GM19238 (cell line): ENCODE data around the gene PC.
"Not testable (repeated sequence)": the region's sequence is repeated elsewhere in the genome, so short reads cannot be mapped to it uniquely, and the experiment has no call there.

Experiments used
- DNase-seq: peaks from one replicate; pipeline ENCODE4 v3.0.0; 2011; ENCODE audit warnings: low spot score; ENCODE audit not compliant: insufficient read length

PC gene

DNA sequence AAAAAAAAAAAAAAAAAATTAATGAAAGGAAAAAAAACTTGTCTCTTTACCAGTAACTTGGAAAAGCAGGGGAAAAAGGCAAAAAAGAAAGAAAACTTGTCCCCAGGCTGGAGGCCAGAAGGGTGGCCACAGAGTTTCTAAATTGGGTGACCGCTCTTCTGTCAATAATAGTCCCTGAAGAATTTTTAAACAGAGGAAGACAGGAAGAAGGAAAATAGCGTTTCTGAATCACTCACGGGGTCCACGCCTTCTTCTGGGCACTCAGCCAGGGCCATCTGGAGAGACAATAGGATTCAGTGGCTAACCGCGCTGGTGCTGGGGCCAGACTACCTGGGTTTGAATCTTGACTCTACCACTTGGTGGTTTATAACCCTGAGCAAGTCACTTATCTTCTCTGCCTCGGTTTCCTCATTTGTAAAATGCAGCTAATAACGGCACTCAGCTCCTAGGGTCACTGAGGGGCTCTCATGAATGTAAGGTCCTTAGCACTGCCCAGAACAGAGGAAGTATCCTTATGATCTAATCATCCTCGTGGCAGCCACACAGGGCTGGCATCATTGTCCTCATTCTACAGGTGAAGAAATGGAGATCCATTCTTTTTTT lies 23.9 kb upstream of the PC start:
- DNase-seq, result no peak

DNA sequence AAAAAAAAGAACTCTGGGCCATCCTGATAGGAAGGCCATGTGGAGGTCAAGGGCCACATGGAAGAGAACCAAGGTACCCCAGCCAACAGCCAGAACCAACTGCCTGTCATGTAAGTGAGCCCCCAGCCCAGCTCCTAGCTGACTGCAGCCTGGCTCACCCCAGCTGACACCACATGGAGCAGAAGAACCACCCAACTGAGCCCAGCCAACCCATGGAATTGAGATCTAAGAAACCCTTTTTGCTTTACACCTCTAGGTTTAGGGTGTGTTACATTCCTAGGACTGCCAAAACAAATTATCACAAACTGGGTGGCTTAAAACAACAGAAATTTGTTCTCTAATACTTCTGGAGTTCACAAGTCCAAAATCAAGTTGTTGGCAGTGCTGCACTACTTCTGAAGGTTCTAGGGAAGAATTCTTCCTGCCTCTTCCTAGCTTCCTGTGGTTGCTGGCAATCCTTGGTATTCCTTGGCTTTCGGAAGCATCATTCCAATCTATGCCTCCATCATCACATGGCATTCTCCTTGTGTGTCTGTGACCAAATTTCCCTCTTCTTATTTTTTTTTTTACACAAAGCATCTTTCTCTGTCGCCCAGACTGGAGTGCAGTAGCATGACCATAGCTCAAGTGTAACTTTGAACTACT lies 21.3 kb upstream of the PC start:
- DNase-seq, result no peak

DNA sequence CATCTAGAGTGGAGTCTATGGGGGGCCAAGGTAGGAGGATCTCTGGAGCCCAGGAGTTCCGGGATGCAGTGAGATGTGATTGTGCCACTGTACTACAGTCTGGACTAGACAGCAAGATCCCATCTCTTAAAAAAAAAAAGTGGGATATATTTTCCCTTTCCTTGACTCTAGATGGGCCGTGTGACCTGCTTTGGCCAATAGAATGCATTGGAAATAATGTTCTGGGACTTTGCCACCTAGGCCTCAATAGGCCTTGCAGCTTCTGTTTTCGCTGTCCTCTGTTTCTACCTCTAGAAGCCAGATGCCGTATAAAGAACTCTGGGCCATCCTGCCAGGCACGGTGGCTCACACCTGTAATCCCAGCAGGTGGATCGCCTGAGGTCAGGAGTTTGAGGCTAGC lies 20.5 kb upstream of the PC start:
- no peak for DNase-seq

DNA sequence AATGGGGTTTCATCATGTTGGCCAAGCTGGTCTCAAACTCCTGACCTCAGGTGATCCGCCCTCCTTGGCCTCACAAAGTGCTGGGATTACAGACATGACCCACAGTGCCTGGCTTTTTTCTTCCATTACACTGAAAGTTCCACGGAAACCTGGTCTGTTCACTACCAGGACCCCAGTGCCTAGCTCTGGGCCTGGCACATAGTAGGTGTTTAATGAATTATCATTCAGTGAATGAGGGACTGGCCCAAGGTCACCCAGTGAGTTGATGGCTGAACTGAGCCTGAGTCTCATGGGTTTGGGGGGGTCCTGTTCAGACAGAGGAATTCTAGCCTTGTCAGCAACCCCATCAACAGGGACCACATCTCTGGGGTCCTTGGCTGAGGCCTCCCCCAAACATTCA lies 20.0 kb upstream of the PC start:
- DNase-seq, result no peak

DNA sequence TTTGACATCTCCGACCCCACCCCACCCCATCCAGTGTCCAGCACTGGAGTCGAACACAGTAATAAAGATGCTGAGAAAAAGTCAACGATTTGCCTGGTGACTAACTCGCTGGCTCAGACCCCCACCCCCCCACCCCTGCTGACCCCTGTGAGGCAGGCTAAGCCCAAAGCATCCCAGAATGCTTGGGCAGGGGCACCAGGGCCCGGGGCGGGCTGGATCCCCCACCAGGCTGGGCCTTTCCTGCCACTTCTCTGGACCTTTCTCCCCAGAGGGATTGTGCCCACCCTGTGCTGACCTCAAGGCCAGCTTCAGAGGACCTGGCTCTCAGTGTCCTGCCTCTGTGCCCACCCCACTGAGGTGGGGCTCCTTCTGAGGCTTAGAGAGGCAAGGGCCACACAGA lies 18.7 kb upstream of the PC start:
- no peak for DNase-seq

DNA sequence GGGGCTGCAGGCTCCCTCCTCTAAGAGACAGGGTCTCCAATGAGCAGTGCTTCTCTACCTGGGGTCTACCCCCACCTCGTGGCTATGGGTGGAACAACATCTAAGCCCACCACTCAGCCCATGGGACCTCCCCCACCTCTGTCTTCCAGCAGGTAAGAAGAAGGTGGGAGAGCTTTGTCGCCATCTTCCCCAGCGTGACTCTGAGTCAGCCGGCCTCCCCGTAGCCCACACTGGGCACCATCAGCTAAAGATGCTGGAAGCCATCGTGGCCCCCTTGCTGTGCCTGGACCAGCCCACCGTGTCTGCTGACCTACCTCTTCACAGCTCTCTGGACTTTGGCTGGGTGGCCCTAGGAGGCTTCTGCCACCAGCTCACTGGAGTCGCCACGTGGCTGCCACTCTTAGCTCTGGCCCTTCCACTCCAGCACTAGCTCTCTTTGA lies 17.9 kb upstream of the PC start:
- DNase-seq, result no peak

DNA sequence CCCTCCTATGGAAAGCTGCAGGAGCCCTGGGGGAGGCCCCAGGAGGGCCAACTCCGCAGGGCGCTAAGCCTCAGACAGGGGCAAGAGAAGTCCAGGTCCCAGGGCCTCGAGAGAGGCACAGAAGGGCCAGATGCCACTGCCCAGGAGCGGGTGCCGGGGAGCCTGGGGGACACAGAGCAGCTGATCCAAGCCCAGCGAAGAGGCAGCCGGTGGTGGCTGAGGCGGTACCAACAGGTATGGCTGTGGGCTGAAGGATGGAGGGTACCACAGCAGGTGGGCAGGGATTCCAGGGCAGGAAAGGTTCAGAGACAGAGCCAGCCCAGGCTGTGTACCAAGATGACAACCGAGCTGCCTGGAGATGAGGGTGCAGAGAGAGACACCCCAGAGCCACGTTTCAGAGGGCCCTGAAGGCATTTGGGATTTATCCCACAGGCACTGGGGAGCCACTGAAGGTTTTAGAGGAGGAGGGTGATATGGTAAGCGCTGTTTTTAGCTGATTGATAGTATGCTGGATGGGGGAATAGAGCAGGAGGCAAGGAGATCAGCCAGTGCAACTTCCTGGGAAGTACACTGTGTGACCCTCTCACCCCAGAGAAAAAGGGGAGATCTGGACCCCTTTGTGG lies 17.3 kb upstream of the PC start:
- no peak for DNase-seq

DNA sequence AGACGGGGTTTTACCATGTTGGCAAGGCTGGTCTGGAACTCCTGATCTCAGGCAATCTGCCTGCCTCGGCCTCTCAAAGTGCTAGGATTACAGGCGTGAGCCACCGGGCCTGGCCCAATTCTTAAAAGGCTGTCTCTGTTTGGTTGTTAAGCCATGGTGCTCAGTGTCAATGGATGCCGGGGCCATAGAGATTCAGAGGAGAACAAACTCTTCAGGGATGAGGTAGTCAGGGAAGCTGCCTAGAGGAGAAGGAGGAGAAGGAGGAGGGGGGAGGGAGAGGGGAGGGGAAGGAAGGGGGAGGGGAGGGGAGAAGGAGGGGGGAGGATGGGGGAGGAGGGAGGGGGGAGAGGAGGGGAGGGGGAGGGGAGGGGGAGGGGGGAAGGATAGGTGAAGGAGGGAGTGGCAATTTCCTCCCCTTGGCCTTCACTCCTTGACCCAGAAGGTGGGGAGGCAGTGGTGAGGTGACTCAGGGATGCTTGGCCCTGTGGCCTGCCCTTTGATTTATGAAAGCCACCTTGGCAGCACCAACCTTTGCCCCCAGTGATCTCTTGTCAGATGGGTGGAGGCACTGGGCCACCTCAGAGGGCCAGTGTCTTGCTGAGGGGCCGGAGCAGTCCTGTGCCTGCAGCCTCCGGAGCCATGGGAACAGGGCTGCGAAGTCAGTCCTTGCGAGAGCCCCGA lies 16.7 kb upstream of the PC start, which contains the start of gene C11orf86:
C11orf86 (plus strand) TSS at position 581 of the 681 bp plus-strand sequence; CDS start at position 640, 59 bp downstream.
- DNase-seq, result no peak

DNA sequence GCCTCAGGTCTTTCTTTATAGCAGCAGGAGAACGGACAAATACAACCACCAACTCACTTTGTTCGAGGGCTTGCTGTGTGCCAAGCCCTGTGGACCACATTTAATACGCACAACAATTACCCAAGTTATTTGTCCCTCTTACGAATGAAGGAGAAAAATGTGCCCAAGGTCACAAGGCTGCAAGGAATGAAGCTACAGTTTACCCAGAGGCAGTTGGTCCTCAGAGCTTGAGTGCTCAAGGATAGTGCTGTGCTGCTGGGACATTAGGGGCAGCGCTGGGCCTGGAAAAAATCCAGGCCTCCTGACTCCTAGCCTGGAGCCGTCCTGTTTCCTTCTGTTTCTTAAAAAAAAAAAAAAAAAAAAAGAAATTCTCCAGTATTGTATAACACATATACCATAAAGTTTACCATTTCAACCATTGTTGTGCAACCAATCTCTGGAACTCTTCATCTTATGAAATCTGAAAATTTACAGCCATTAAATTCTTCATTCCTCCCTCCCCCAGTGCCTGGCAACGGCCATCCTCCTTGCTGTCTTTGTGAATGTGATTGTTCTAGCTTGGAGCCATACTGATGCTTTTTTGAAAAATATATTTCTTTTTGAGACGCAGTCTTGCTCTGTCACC lies 15.9 kb upstream of the PC start:
- DNase-seq, result no peak

DNA sequence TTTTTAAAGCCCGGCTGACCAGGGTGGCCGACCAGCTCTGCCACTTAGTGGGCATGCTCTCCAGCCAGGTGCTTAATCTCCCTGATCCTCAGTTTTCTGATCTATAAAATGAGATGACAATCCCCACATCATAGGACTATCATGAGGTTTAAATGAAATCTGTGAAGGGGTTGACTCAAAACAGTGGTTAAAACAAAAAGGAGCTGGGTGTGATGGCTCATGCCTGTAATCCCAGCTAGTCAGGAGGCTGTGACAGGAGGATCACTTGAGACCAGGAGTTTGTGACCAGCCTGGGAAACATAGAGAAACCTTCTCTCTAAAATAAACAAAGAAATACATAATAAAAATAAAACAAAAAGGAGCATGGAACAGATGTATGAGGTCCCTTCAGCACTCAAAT lies 13.3 kb upstream of the PC start:
- DNase-seq, result no peak

DNA sequence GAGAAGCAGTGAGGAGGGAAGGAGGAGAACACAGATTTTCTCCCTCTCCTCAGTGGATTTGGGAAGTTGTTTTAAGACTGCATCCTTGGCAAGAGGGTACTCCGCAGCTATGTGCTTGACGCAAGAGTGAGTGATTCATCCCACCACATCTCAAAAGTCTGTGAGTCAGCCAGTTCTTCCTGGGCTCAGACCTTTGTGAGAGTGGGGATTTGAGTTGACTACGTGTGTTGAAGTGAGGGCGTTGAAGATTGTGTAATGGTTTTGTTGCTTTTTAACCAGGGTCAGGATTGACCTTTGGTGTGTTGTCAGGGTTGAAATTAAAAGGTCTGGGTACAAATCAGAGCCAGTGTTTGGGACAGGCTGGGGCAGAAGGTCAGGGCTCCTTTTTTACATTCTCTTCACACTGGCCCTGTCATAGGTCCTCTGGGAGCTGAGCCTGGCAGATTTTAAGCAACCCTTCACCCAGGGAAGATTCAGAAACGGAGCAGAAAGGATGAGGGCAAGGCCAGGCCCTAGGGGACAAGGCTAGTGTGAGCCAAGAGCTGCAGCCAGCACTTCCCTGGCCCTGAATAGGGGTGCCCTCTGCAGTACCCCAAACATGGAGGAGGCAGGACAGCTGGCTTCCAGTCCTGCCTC lies 12.7 kb upstream of the PC start:
- DNase-seq, result no peak

DNA sequence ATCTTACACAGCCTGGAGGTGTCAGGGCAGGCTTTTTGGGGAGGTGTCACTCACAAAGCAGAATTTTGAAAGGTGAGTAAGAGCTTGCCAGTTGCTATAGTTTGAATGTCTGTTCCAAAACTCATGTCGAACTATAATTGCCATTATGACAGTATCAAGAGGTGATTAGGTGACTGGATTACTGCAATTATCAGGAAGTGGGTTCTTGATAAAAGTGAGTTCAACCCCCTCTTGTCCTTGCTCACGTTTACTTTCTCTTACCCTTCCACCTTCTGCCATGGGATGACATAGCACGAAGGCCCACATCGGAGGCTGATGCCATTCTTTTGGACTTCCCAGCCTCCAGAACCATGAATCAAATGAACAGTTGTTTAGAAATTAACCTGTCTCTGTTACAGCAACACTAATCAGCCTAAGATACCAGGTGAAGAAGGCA lies 12.2 kb upstream of the PC start:
- no peak for DNase-seq

DNA sequence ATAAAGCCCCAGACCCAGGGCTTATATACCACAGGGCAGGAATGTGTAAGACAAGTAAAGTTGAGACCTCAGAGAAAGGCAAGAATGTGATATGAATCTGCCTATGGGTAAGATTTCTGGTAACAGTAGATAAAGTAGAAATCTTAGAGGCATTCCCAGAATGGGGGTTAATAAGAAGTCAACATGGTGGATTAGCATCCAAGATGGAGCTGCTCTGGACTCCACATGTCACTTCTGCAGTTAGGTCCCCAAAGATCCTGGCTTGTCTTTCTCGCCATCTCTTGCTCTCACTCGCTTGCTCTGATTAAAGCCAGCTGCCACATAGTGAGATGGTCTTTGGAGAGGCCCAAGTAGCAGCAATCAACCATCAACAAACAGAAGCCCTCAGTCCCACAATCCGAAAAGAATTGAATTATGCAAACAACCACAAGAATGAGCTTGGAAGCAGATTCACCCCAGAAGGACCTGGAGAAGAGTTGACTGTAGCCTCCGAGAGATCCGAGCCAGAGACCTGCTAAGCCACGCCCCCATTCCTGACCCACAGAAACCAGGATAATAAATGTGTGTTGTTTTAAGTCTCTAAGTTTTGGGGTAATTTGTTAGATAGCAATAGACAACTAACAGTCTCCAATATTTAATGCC lies 11.5 kb upstream of the PC start:
- no peak for DNase-seq

DNA sequence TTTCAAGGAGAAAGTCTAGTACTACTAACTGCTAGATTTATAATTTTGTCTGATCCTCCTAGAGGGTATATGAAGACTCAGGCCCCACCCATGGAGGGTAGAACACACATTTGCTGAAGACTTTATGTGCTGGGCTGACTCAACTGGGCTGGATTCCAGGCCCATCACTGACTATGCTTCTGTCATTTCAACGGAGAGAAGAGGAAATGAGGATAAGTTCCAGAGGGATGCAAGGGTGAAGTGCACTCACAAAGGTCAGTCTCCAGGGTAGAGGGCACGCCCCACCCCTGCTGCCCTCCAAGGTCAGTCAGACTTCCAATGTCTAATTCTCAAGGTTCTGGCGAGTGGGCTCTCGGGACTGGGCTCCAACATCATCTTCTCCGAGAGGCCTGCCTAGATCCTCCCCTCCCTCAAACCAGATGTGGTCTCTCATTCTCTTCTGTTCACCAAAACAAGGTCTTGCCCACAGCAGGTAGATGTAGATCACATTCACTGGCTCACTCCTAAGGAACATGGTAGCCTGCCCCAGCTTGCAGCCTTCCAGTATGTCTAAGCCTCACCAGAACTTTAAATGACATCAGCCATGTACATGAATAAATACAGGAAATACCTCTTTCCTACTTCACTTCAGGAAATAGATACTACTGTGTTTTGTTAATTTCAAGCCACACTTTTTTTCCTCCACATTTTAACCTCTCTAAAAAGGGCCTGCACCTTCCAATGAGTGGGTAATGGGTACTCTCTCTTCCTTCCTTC lies 9.7 kb upstream of the PC start:
- no peak for DNase-seq

DNA sequence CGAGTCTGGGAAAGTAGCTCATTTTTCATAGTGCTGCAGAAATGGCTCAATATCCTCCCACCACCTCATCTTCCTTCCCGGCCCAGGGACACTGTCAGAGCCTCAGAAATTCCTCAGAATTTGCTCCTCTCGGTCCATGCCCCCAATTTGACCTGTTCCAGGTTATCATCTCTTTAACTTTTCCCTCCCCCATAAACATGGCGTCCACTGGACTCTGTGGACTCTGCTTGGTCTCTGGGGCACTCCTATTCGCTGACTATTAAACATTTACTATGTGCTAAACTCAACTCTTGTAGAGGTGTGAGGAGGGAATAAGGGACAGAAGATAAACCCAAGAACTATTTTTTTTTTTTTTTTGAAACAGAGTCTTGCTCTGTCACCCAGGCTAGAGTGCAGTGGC lies 8.2 kb upstream of the PC start:
- DNase-seq, result no peak

DNA sequence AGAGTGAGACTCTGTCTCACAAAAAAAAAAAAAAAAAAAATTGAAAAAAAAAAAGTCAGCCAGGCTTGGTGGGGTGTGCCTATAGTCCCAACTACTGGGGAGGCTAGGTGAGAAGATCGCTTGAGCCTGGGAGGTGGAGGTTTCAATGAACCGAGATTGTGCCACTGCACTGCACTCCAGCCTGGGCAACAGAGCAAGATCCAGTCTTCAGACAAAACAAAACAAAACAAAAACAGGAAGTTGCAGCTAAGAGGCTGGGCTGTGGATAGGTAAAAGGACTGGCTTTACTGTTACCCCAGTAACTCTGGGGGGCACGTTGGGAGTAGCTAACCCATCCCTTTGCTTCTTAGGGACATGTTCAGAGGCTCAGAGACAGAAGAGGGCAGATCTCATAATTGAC lies 6.3 kb upstream of the PC start:
- DNase-seq, result no peak

DNA sequence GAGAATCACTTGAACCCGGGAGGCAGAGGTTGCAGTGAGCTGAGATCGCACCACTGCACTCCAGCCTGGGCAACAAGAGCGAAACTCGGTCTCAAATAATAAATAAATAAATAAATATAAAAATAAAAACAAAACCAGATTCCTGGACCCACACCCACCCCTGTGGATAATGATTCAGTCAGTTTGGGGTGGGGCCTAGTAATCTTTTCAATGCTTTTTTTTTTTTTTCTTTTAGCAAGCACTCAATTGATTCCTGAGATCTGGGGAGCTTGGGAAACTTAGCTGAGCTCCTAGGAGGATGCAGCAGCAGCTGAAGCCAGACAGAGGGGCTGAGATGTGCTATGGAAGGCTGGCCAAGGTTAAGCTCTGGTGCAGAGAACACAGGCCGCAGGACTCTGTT lies 4.6 kb upstream of the PC start:
- DNase-seq, result no peak

DNA sequence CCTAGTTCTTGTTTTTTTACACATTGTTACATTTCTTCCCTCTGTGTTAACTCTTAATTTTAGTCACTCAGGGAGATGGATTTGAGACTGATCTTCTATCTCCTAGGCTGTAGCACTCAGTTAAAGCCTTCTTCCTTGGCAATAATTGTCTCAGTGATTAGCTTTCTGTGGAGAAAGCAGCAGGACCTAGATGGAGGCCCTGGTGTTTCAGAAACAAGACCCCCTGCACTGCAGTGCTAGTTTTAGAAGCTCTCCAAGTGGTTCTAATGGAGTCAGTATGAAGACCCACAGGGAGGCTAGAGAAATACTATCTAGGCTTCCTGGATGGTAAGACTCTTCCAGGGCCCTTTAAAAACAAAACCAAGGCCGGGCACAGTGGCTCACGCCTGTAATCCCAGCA lies 4.1 kb upstream of the PC start:
- DNase-seq, result no peak

DNA sequence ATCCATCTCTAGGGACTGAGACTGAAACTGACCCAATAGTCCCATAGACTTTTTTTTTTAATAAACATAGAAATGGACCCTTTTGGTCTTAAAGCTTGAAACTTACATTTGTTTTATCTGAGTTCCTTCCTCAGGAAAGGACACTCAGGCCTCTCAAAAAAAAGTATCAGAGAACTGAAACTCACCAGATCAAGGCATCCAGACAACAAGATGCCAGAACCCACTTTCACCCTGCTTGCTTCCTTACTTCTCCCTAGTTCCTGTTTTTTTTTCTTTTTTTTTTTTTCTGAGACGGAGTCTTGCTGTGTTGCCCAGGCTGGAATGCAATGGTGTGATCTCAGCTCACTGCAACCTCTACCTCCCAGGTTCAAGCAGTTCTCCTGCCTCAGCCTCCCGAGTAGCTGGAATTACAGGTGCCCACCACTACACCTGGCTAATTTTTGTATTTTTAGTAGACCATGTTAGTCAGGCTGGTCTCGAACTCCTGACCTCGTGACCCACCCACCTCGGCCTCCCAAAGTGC lies 3.6 kb upstream of the PC start:
- not testable (repeated sequence) for DNase-seq

DNA sequence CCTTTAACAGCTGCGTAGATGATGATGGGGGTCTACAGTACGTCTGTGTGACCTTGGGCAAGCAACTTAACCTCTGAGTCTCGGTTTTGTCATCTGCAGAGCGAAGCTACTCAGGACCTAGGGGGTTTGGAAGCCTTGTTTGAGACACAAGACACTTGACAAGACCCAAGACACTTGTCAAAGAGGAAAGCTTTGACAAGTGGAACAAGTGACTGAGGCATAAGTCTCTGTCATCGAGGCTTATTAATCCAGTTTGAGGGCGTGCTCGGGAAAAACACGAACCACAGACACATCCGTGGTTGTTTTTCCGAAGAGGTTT lies 732 bp upstream of the PC start:
- DNase-seq, result no peak
